ENCODE measurements around the gene BBX.

GRCh38 chr3:107858876-107859275, 336.1 kb downstream of the BBX start:
- TF ChIP-seq POLR2AphosphoS5 (IDR thresholded peaks at IDR 0.05; ENCODE audit: low read depth, low read length) (no peak), SPI1 (IDR thresholded peaks at IDR 0.05; ENCODE audit: low read depth, low read length) (no peak), POLR2A (IDR thresholded peaks at IDR 0.05; ENCODE audit: low read depth, low read length) (no peak), TAF1 (IDR thresholded peaks at IDR 0.05; ENCODE audit: low read depth, low read length) (no peak)
